CD4-positive, alpha-beta T cell (primary cell): ENCODE measurements around the gene MLLT6. TPM values are rescaled to one million over a fixed set of nuclear protein-coding genes. Genes with fewer than 3 reads are reported as not detected.

Experiments
- ATAC-seq: fragments of 200-7000 bp; cut with Tn5 transposase; one replicate; pipeline ENCODE4 v1.10.0; 2022; ENCODE audit warnings: mild to moderate bottlenecking; ENCODE audit not compliant: poor library complexity
- CTCF ChIA-PET: fragments of 350-600 bp; sonication (Branson Sonifier 250); formaldehyde crosslinking; loops from one replicate; lab custom pipeline; 2021; ENCODE audit warnings: antibody characterized with exemption, inconsistent platforms; lab: Charles Lee
- POLR2A ChIA-PET: fragments of 350-600 bp; sonication (Branson Sonifier 250); formaldehyde crosslinking; loops from one replicate; lab custom pipeline; 2021; ENCODE audit warnings: antibody characterized with exemption, inconsistent platforms; lab: Charles Lee
- DNase-seq, 14 experiments: peaks; one replicate each; pipeline ENCODE4 v3.0.0-alpha.2; 2013 to 2020; ENCODE audit warnings: mixed read lengths in 2 of 14
- H3K27ac ChIP-seq, 2 donors: one replicate each; pipeline versions ENCODE4 v1.5.1 to v1.7.0; 2013; ENCODE audit warnings: low read length in 2 of 2, low read depth in 1 of 2, mild to moderate bottlenecking in 1 of 2
- H3K27me3 ChIP-seq, 2 experiments: 1 replicate in 1 of 2; 2 replicates in 1 of 2; pipeline versions ENCODE4 v1.6.1 to v1.7.0; 2013; ENCODE audit warnings: low read length in 2 of 2, control low read depth in 1 of 2, mild to moderate bottlenecking in 1 of 2, moderate library complexity in 1 of 2; ENCODE audit not compliant: insufficient read depth in 2 of 2, control insufficient read depth in 1 of 2
- H3K36me3 ChIP-seq: one replicate; pipeline ENCODE4 v1.6.1; 2013; ENCODE audit warnings: low read length, control low read depth; ENCODE audit not compliant: insufficient read depth
- H3K4me1 ChIP-seq: one replicate; pipeline ENCODE4 v1.6.1; 2013; ENCODE audit warnings: low read length, control low read depth; ENCODE audit not compliant: insufficient read depth
- H3K4me3 ChIP-seq: one replicate; pipeline ENCODE4 v1.5.1; 2013; ENCODE audit warnings: mild to moderate bottlenecking, low read length, moderate library complexity
- H3K9me3 ChIP-seq, 2 experiments: 1 replicate in 1 of 2; 2 replicates in 1 of 2; pipeline versions ENCODE4 v1.6.1 to v1.7.0; 2013; ENCODE audit warnings: low read length in 2 of 2, mild to moderate bottlenecking in 2 of 2, control low read depth in 1 of 2, moderate library complexity in 1 of 2; ENCODE audit not compliant: control insufficient read depth in 1 of 2, insufficient read depth in 1 of 2
- H3K27ac Mint-ChIP-seq: one replicate; pipeline ENCODE4 v1.8.0; 2020; ENCODE audit warnings: mixed read lengths
- H3K27me3 Mint-ChIP-seq: one replicate; pipeline ENCODE4 v1.8.0; 2021; ENCODE audit warnings: mixed read lengths
- H3K36me3 Mint-ChIP-seq: one replicate; pipeline ENCODE4 v1.8.0; 2021; ENCODE audit warnings: low read depth, mixed read lengths
- H3K4me1 Mint-ChIP-seq: one replicate; pipeline ENCODE4 v1.8.0; 2021; ENCODE audit warnings: low read depth, mixed read lengths
- H3K4me3 Mint-ChIP-seq: one replicate; pipeline ENCODE4 v1.8.0; 2020; ENCODE audit warnings: mild to moderate bottlenecking, mixed read lengths
- H3K9me3 Mint-ChIP-seq: one replicate; pipeline ENCODE4 v1.8.0; 2020; ENCODE audit warnings: mixed read lengths
- intact Hi-C, 2 experiments: fragments of 100-400 bp; cut with DNase I in 1 of 2; cut with micrococcal nuclease in 1 of 2; formaldehyde crosslinking; loops; one replicate each; pipeline versions ENCODE4 v1.15.1 to v1.9.0; 2023 to 2025; cut with DNase I, micrococcal nuclease
- total RNA-seq, 174 experiments: library from RNA in 2 of 174; stranded (reverse) in 2 of 174; gene quantifications; one replicate each; pipeline ENCODE4 v1.2.3 and lab custom pipeline; 2021 to 2026
- TF ChIP-seq, protein P1 (sequence below): fragments of 200-600 bp; IDR thresholded peaks from one replicate; pipeline ENCODE4 v1.8.0; 2022; ENCODE audit warnings: antibody characterized with exemption, mild to moderate bottlenecking

Gene MLLT6
- total RNA-seq, 2 experiments from 2014 or later = 321 to 324 TPM

DNA sequence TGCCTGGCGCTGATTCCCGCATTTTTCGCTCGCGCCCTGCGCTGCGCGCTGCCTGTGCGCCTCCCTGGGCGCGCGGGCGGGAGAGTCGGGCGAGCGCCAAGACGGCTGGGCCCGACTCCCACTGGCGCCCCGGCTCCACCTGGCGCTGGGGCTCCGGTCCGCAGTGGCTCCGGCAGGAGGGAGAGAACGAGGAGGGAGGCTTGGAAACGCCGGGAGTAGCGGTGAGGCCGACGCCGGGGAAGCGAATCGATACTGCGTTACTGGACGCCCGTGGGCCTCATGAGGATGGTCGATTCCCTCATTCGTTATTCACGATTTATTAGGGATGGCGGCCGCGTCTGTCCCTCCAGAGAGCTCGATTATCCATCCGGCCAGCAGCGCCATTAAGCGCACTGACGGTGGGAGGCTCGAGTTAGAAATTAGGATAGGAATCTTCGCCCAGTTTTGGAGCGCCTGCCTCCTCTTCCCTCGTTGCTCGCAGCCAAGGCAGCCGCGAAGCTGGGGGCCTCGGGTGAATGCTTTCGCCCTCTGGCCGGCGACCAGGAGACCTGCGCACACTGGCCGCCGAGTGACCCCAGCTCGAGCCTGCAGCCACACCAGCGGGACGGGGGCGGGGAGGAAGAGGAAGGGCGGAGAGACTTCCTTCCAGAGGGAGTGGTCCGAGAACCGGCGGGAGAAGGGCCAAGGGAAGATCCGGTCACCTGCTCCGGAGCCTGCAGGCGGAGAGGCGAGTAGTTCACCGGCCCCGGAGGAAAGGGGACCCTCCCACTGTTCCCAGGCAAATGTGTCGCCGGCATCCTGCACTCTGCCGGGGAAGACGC is 44.4 kb downstream of the MLLT6 start:
- Histone ChIP-seq H3K4me3 (peak overlapping the region; percentile 47), H3K9me3 (peaks cover 0 to 15% of the 10 kb centered on the region in 2 experiments), H3K27me3 (peaks cover 51 to 55% of the 10 kb centered on the region in 2 experiments), H3K27ac (no peak overlapping the region), H3K4me1 (peaks cover 73% of the 10 kb centered on the region), H3K36me3 (peaks cover 3% of the 10 kb centered on the region)
- intact Hi-C loops = loop anchor here (5.0 to 10.0 kb wide), 3 partner anchors 72 to 405 kb away; partner anchors contain the start of gene PLXDC1 (in 1 of the 2)
- Mint-ChIP-seq H3K4me1 (peaks cover 48% of the 10 kb centered on the region), H3K9me3 (no peaks in the 10 kb centered on the region), H3K27ac (no peak overlapping the region), H3K36me3 (peaks cover 20% of the 10 kb centered on the region), H3K27me3 (peaks cover 49% of the 10 kb centered on the region), H3K4me3 (peak overlapping the region; percentile 28)
- ChIA-PET POLR2A (interaction anchor here (0.6 to 0.9 kb wide), 3 partner anchors 14 to 47 kb away, joined by 3 read pairs; no protein-coding TSS in a partner anchor), CTCF (no interaction called here)
- TF ChIP-seq, protein P1, sequence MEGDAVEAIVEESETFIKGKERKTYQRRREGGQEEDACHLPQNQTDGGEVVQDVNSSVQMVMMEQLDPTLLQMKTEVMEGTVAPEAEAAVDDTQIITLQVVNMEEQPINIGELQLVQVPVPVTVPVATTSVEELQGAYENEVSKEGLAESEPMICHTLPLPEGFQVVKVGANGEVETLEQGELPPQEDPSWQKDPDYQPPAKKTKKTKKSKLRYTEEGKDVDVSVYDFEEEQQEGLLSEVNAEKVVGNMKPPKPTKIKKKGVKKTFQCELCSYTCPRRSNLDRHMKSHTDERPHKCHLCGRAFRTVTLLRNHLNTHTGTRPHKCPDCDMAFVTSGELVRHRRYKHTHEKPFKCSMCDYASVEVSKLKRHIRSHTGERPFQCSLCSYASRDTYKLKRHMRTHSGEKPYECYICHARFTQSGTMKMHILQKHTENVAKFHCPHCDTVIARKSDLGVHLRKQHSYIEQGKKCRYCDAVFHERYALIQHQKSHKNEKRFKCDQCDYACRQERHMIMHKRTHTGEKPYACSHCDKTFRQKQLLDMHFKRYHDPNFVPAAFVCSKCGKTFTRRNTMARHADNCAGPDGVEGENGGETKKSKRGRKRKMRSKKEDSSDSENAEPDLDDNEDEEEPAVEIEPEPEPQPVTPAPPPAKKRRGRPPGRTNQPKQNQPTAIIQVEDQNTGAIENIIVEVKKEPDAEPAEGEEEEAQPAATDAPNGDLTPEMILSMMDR = no peak
- DNase-seq (peak in 2 of 14 experiments; percentile 45 to 48), ATAC-seq (no peak)

DNA sequence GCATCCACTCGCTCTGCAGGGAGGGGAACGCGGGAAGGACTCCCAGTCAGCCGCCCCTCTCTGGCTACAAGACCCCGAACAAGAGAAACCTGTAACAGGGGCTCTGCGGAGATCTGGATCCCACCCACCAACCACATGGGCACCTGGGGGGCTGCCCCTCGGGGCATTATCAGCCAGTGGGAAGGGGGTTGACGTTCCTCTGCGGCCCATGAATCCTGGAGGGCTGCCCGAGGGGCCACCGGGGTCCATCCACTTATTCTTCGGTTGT is 44.9 kb downstream of the MLLT6 start:
- Histone ChIP-seq H3K9me3 (peaks cover 0 to 15% of the 10 kb centered on the region in 2 experiments), H3K27ac (no peak overlapping the region), H3K4me1 (peaks cover 78% of the 10 kb centered on the region), H3K4me3 (peak overlapping the region; percentile 47), H3K36me3 (peaks cover 8% of the 10 kb centered on the region), H3K27me3 (peaks cover 51% of the 10 kb centered on the region in 2 experiments)
- H3K4me1 Mint-ChIP-seq = peaks cover 51% of the 10 kb centered on the region
- peaks cover 23% of the 10 kb centered on the region for H3K36me3 Mint-ChIP-seq
- DNase-seq (no peak), ATAC-seq (no peak)
- peaks cover 44% of the 10 kb centered on the region for H3K27me3 Mint-ChIP-seq
- peak overlapping the region; percentile 99 for H3K4me3 Mint-ChIP-seq
- POLR2A ChIA-PET = interaction anchor here (0.9 to 2.8 kb wide), 3 partner anchors 19 to 48 kb away, joined by 3 to 16 read pairs (median 6); partner anchors contain the start of gene CISD3
- H3K9me3 Mint-ChIP-seq = no peaks in the 10 kb centered on the region
- TF ChIP-seq, protein P1 = no peak
- CTCF ChIA-PET = interaction anchor here (1.2 kb wide), 1 partner anchor 15 kb away, joined by 3 read pairs; no protein-coding TSS in a partner anchor
- intact Hi-C loops = loop anchor here (5.0 to 10.0 kb wide), 3 partner anchors 73 to 405 kb away; partner anchors contain the start of gene PLXDC1 (in 1 of the 2)
- H3K27ac Mint-ChIP-seq = no peak overlapping the region

DNA sequence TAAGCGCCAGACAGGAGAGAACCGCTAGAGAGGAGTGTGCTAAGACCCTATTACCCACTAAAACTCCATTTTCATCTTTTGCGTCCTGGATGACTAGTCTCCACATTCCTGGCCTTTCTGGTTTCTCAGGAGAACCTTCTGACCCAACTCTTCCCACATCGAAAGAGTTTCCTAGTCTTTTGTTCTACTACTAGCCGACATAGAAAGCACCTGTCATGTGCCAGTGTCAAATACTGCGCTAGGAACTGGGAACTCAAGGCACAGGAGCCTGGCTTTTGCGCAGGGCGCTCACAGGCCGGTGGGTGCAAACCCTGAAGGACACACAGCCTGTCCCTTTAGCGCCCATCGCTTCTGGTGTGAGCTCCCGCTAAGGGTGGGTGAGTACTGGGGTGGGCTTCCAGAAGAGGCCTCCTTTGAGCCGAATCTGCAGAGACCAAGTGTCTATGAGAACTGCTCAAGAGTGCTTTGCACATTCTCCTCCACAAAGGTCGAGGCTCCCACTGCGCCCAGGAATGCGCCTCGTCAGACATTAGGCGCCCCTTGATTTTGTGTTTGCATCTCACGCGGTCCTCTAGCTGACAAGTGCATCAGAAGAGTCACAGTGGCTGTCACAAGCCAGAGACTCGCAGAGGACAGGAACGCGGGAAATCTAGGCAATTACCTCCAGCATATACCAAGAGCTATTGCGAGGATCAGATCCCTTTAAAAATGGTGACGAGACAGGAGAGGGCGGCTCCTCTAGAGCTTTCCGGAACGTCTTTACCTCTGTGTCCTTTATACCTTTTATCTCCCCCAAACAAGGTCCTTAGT is 45.4 kb downstream of the MLLT6 start:
- ChIA-PET POLR2A (interaction anchor here (1.0 to 2.8 kb wide), 3 partner anchors 15 to 46 kb away, joined by 5 to 16 read pairs (median 6); partner anchors contain the start of gene CISD3), CTCF (interaction anchor here (1.2 kb wide), 1 partner anchor 15 kb away, joined by 3 read pairs; no protein-coding TSS in a partner anchor)
- H3K9me3 ChIP-seq = peaks cover 0 to 15% of the 10 kb centered on the region in 2 experiments
- H3K4me1 ChIP-seq = peaks cover 78% of the 10 kb centered on the region
- Mint-ChIP-seq H3K27me3 (peaks cover 43% of the 10 kb centered on the region), H3K4me1 (peaks cover 51% of the 10 kb centered on the region), H3K9me3 (no peaks in the 10 kb centered on the region), H3K4me3 (peak overlapping the region; percentile 99), H3K36me3 (peaks cover 23% of the 10 kb centered on the region), H3K27ac (peak overlapping the region; percentile 83)
- H3K27ac ChIP-seq = no peak overlapping the region
- peaks cover 10% of the 10 kb centered on the region for H3K36me3 ChIP-seq
- ATAC-seq = no peak
- TF ChIP-seq, protein P1 = no peak
- peaks cover 48 to 49% of the 10 kb centered on the region in 2 experiments for H3K27me3 ChIP-seq
- peak overlapping the region; percentile 90 for H3K4me3 ChIP-seq
- peak in 2 of 14 experiments; percentile 39 to 42 for DNase-seq
- intact Hi-C loops = loop anchor here (1.0 to 10.0 kb wide), 4 partner anchors 20 to 404 kb away; partner anchors contain the start of genes CISD3 (in 1 of the 2) and PLXDC1 (in 1 of the 2)
